Activated naive CD4-positive, alpha-beta T cell treated with anti-CD3 and anti-CD28 coated beads, Interleukin-2, amount 50 U/mL, for 16 hours (primary cell): ENCODE measurements around the gene OPRD1.
"Not testable (repeated sequence)": the region's sequence is repeated elsewhere in the genome, so short reads cannot be mapped to it uniquely, and the experiment has no call there.

Source experiments
- DNase-seq: peaks from one replicate; pipeline ENCODE4 v3.0.0-alpha.2; 2020

OPRD1 gene

DNA sequence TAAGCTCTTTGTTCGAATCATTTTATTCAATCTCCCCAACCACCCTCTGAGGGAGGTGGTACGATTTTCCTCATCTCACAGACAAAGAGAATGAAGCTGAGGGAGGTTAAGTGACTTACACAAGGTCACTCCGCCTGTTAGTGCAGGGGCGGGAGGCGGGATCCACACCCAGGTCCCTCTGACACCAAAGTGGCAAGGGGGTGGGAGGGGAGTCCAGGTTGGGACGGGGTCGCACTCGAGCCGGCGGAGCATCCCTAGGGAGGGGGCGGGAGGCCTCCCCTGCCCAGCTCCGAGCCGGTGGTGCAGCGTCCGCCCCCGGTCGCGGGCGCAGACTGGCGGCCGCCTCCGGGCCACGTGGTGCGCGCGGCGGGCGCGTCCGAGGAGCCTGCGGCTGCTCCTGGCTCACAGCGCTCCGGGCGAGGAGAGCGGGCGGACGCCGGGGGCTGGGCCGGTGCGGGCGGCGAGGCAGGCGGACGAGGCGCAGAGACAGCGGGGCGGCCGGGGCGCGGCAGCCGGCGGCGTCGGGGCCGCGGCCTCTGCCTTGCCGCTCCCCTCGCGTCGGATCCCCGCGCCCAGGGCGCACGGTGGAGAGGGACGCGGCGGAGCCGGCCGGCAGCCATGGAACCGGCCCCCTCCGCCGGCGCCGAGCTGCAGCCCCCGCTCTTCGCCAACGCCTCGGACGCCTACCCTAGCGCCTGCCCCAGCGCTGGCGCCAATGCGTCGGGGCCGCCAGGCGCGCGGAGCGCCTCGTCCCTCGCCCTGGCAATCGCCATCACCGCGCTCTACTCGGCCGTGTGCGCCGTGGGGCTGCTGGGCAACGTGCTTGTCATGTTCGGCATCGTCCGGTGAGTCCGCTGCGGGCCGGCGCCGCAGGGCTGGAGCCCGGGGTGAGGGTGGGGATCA is at the start of gene OPRD1:
TSS of gene OPRD1 (plus strand) at position 405 of the 903 bp plus-strand sequence. CDS start at position 619, 214 bp downstream.
- no peak for DNase-seq

GRCh38 chr1:28766532-28767183 is 45.3 kb upstream of the OPRD1 start:
- DNase-seq, result no peak

- DNase-seq, result no peak
These were observed 41.3 kb upstream of the OPRD1 start for GRCh38 chr1:28770601-28771165.

- DNase-seq, result not testable (repeated sequence)
These were observed 40.0 kb upstream of the OPRD1 start for GRCh38 chr1:28771921-28772320.

GRCh38 chr1:28773105-28773504 is 38.9 kb upstream of the OPRD1 start:
- no peak for DNase-seq

DNA sequence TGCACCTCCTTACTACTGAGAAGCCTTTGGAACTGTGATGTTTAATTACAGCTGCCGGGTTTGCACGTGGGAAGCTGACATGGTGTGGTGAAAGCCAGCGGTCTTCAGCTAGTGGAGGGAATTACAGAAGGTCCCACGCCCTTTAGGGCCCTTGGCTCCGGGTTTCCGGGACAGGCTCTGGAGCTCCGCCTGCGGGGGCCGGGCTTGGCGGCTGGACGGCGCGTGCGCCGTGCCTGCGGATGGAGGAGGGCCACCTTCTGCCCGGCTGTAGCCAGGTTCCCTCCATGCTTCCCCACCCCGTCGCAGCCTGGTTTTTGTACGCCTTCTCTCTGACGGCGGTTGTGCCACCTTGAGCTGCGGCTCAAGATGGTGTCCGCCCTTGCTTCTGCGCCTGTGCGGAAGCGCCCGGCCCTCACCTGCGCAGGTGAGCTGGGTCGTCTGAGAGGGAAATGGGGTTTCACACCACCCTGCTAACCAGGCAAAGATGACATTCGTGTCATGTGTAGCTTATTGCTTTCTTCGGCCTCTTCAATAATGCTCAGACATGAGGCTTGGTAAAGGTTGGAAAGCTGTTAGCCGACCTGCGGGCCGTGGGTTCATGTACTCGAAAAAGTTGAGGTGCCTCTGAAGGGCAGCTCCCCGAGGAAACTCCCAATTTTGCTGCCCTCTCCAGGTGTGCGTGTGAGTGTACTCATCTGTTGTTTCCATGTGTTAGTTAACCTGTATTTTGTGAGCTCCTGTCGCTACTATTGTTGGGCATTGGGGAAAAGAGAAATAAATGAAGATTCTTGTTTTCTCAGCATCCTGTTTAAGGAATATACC is 36.6 kb upstream of the OPRD1 start:
- peak; percentile 51 for DNase-seq

GRCh38 chr1:28776341-28776740 is 35.6 kb upstream of the OPRD1 start:
- DNase-seq, result no peak

GRCh38 chr1:28778021-28778420 is 33.9 kb upstream of the OPRD1 start:
- DNase-seq, result no peak

- DNase-seq, result no peak
These were observed 32.1 kb upstream of the OPRD1 start for GRCh38 chr1:28779751-28780408.

DNA sequence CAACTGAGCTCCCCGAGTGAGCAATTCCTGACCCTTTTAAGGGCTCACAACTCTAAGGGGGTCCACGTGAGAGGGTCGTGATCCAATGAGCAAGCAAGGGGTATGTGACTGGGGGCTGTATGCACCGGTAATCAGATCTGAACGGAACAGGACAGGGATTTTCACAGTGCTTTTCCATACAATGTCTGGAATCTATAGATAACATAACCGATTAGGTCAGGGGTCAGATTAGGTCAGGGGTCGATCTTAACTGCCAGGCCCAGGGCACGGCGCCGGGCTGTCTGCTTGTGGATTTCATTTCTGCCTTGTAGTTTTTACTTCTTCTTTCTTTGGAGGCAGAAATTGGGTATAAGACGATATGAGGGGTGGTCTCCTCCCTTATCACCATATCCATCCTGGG is 30.7 kb upstream of the OPRD1 start:
- DNase-seq, result no peak

- no peak for DNase-seq
These were observed 30.0 kb upstream of the OPRD1 start for GRCh38 chr1:28782011-28782410.

- DNase-seq, result no peak
These were observed 28.6 kb upstream of the OPRD1 start for GRCh38 chr1:28783363-28783762.

- no peak for DNase-seq
These were observed 22.6 kb upstream of the OPRD1 start for GRCh38 chr1:28789412-28789811.

DNA sequence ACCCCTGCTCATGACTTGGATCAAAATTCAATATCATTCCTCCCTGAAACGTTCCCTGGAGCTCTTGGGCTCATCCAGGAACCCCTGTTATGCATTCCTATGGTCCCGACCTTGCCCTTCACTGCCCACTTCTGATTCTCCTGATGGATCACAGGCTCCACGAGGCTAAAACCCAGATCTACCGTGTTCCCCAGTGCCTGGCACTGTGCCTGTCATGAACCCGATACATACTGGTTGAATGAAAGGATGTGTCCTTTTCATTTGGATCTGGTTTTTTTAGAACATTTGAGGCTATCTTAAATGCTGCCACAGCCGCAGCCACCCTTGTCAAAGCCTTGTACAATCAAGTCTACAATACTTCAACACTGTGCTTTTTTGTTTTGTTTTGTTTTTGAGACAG is 22.2 kb upstream of the OPRD1 start:
- no peak for DNase-seq

DNA sequence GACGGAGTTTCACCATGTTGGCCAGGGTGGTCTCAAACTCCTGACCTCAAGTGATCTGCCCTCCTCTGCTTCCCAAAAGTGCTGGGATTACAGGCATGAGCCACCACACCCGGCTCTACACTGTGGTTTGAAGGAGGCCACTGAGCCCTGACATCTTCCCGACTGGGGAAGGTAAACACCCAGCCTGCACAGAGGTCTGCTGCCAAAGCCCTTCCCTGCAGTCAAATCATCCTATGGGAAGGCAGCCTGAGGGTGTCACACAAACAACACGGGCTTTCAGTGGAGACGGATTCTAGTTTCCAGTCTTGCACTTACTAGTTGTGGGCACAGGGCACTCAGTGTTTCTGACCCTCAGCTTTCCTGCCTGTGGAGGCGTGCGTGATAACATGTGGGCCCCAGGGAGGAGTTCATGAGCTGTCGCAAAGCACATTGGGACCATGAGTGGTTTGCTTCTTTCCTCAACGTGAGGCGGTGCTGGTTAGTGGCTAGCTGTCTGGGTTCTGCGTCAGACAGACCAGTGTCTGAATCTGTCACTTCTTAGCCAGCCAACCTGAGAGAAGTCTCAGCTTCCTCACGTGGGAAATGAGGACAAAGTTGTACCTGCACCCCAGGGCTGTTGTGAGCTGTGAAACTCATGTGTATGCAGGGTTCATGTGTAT is 21.5 kb upstream of the OPRD1 start:
- DNase-seq, result no peak

DNA sequence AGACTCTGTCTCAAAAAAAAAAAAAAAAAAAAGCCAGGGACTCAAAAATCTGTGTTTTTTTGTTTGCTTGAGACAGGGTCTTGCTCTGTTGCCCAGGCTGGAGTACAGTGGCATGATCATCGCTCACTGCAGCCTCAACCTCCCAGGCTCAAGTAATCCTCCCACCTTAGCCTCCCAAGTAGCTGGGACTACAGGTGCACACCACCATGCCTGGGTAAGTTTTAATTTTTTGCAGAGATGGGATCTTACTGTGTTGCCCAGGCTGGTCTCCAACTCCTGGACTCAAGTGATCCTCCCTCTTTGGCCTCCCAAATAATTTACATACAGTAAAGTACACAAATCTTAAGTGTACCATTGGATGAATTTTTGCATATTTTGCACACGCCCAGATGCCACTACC is 20.0 kb upstream of the OPRD1 start:
- not testable (repeated sequence) for DNase-seq

DNA sequence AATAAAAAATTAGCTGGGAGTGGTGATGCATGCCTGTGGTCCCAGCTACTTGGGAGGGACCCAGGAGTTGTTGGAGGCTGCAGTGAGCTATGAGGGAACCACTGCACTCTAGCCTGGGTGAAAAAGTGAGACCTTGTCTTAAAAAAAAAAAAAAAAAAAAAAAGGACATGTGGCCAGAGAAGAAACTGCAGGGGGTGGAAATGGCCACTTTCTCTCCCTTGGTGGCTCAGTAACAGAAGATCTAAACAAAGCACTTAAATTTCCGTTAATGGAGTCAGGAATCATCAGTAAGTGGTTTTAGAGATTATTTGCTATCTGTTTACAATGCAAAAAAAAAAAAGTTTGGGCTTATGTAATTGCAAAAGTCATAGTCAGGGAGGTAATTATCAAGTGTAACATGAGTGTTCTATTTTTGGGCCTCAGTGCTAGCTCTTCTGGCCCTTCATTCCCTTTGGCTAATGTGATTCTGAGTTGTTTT is 19.3 kb upstream of the OPRD1 start:
- no peak for DNase-seq

DNA sequence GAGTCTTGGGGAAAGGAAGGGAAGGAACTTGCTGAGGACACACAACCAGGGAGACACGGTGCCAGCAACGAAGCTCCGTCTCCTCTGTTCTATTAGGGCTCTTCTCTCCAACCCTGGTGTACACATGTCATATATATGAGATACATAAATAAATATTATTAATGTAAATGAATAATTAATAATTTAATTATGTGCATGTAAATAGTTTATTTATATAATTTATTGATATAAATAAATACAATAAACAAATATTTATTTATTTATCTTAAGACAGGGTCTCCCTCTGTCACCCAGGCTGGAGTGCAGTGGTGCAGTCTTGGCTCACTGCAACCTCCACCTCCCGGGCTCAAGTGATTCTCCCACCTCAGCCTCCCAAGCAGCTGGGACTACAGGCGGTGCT is 17.4 kb upstream of the OPRD1 start:
- DNase-seq, result not testable (repeated sequence)

DNA sequence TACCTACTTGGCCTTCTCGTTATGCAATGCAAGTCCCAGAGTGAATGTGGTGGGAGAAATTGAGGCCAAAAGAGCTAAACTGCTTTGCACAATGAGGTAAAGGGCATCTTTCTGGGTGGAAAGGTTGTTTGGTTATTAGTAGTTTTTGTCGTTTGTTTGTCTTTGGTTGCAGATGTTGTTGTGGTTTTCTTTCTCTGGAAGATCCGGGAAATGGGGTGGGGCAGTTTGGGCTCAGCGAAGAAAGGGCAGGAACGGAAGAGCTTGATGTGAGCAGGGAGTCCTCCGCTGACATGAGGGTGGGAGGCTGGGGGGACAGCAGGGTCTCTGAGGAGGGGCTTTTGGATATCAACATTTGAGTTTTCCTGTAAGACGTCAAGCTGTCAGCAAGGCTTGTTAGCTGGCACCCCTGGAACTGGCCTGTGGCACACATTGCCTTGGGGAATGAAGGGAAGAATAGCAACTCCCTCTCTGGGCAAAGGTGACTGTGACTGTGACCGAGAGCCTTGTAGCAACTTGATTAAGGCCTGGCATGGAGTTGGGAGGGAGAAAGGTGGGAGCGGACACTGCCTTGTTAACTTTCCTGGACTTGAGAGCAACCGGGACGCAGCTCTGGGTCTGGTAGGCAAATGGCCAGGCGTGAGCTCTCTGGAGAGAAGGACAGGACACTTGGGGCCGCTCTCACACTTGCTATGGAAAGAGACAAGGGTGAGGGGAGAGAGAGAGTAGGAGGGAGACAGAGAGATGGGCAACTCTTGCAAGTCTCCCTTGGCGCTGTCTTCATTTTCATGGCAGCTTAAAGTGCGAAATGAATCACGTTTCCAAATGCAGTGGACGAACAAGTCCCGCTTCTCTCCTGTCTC is 15.4 kb upstream of the OPRD1 start:
- no peak for DNase-seq

- DNase-seq, result no peak
These were observed 11.6 kb upstream of the OPRD1 start for GRCh38 chr1:28800324-28800723.

- no peak for DNase-seq
These were observed 10.5 kb upstream of the OPRD1 start for GRCh38 chr1:28801461-28801860.
